GM23338 (cell line): ENCODE measurements around the gene RTEL1. TPM values are rescaled to one million over a fixed set of nuclear protein-coding genes. Genes with fewer than 3 reads are reported as not detected.

Source experiments
- ATAC-seq: fragments of 200-7000 bp; cut with Tn5 transposase; 3 replicates; pipeline ENCODE4 v1.9.1; 2020
- DNase-seq: peaks from one replicate; pipeline ENCODE4 v3.0.0-alpha.2; 2015; ENCODE audit warnings: low spot score
- H2AFZ ChIP-seq: fragments of 200-600 bp; sonication (generic); 2 replicates; pipeline ENCODE4 v1.8.0; 2016; ENCODE audit warnings: antibody characterized with exemption, mild to moderate bottlenecking, moderate library complexity
- H3F3A ChIP-seq: fragments of 200-600 bp; sonication (generic); replicated peaks from 2 replicates; pipeline ENCODE4 v1.8.0; 2017; ENCODE audit warnings: antibody characterized with exemption, mixed run types, low read depth
- H3K27ac ChIP-seq: fragments of 200-600 bp; sonication (generic); 2 replicates; pipeline ENCODE4 v1.6.1; 2016; ENCODE audit warnings: low read depth
- H3K27me3 ChIP-seq: fragments of 200-600 bp; sonication (generic); 2 replicates; pipeline ENCODE4 v1.8.0; 2016; ENCODE audit warnings: mild to moderate bottlenecking, mixed run types, moderate library complexity; ENCODE audit not compliant: insufficient read depth
- H3K36me3 ChIP-seq: fragments of 200-600 bp; sonication (generic); 2 replicates; pipeline ENCODE4 v1.8.0; 2016; ENCODE audit warnings: mild to moderate bottlenecking; ENCODE audit not compliant: insufficient read depth
- H3K4me1 ChIP-seq: fragments of 200-600 bp; sonication (generic); 2 replicates; pipeline ENCODE4 v1.8.0; 2016; ENCODE audit warnings: mild to moderate bottlenecking, moderate library complexity; ENCODE audit not compliant: insufficient read depth
- H3K4me2 ChIP-seq: fragments of 200-600 bp; sonication (generic); 2 replicates; pipeline ENCODE4 v1.7.1; 2017; ENCODE audit warnings: mixed run types
- H3K4me3 ChIP-seq: fragments of 200-600 bp; sonication (generic); 2 replicates; pipeline ENCODE4 v1.6.1; 2016; ENCODE audit warnings: mixed run types
- H3K79me2 ChIP-seq: fragments of 200-600 bp; sonication (generic); replicated peaks from 2 replicates; pipeline ENCODE4 v1.8.0; 2017; ENCODE audit warnings: mild to moderate bottlenecking; ENCODE audit not compliant: insufficient read depth
- H3K9me2 ChIP-seq: fragments of 200-600 bp; sonication (generic); 2 replicates; pipeline ENCODE4 v1.8.0; 2017; ENCODE audit not compliant: insufficient read depth
- H4K20me1 ChIP-seq: fragments of 200-600 bp; sonication (generic); replicated peaks from 2 replicates; pipeline ENCODE4 v1.8.0; 2017; ENCODE audit warnings: mild to moderate bottlenecking; ENCODE audit not compliant: insufficient read depth
- H3K27ac Mint-ChIP-seq: 2 replicates; pipeline ENCODE4 v1.8.0; 2020; ENCODE audit warnings: inconsistent platforms, mild to moderate bottlenecking, moderate library complexity, mixed read lengths
- H3K27me3 Mint-ChIP-seq: 3 replicates; pipeline ENCODE4 v1.8.0; 2022; ENCODE audit warnings: low read depth, mild to moderate bottlenecking, moderate library complexity, mixed read lengths, inconsistent platforms; ENCODE audit not compliant: insufficient read depth, poor library complexity
- H3K36me3 Mint-ChIP-seq: 3 replicates; pipeline ENCODE4 v1.8.0; 2021; ENCODE audit warnings: low read depth, mild to moderate bottlenecking, inconsistent platforms, moderate library complexity, mixed read lengths
- H3K4me1 Mint-ChIP-seq: 3 replicates; pipeline ENCODE4 v1.8.0; 2020; ENCODE audit warnings: mild to moderate bottlenecking, inconsistent platforms, mixed read lengths
- H3K4me3 Mint-ChIP-seq: 3 replicates; pipeline ENCODE4 v1.8.0; 2021; ENCODE audit warnings: moderate library complexity, mild to moderate bottlenecking, inconsistent platforms, mixed read lengths
- H3K9me3 Mint-ChIP-seq: 3 replicates; pipeline ENCODE4 v1.8.0; 2020; ENCODE audit warnings: moderate library complexity, mild to moderate bottlenecking, inconsistent platforms, mixed read lengths
- CREB1 ChIP-seq: fragments of 250-450 bp; sonication (Bioruptor Pico); IDR thresholded peaks from 2 replicates; pipeline ENCODE4 v1.5.0; 2020; ENCODE audit warnings: low read depth, mild to moderate bottlenecking, moderate library complexity
- CTCF ChIP-seq, 2 experiments: fragments of 200-600 bp in 1 of 2; sonication (generic) in 1 of 2; conservative IDR thresholded peaks; 2 replicates each; pipeline versions ENCODE4 v1.5.1 to v1.6.1; 2016 to 2017; ENCODE audit warnings: antibody characterized with exemption in 2 of 2, low read depth in 2 of 2, mild to moderate bottlenecking in 2 of 2, moderate library complexity in 1 of 2
- EZH2 ChIP-seq: fragments of 200-600 bp; sonication (generic); IDR thresholded peaks from one replicate; pipeline ENCODE4 v1.8.0; 2017; ENCODE audit warnings: antibody characterized with exemption, mild to moderate bottlenecking, low read depth; ENCODE audit not compliant: unreplicated experiment
- EZH2phosphoT487 ChIP-seq: fragments of 200-600 bp; sonication (generic); IDR thresholded peaks from one replicate; pipeline ENCODE4 v1.8.1; 2018; ENCODE audit warnings: antibody characterized with exemption; ENCODE audit not compliant: unreplicated experiment
- JUNB ChIP-seq: IDR thresholded peaks from one replicate; pipeline ENCODE4 v1.6.1; 2016; ENCODE audit warnings: antibody characterized with exemption; ENCODE audit not compliant: unreplicated experiment
- REST ChIP-seq: IDR thresholded peaks from one replicate; pipeline ENCODE4 v1.6.1; 2018; ENCODE audit warnings: antibody characterized with exemption; ENCODE audit not compliant: unreplicated experiment
- STAT1 ChIP-seq: IDR thresholded peaks from one replicate; pipeline ENCODE4 v1.6.1; 2016; ENCODE audit warnings: antibody characterized with exemption; ENCODE audit not compliant: unreplicated experiment
- ZNF331 ChIP-seq: fragments of 250-450 bp; sonication (Bioruptor Pico); IDR thresholded peaks from 2 replicates; pipeline ENCODE4 v1.5.0; 2020; ENCODE audit warnings: low read depth, mild to moderate bottlenecking, moderate library complexity
- ZNF462 ChIP-seq: fragments of 250-450 bp; sonication (Bioruptor Pico); IDR thresholded peaks from 2 replicates; pipeline ENCODE4 v1.5.0; 2020; ENCODE audit warnings: mild to moderate bottlenecking, moderate library complexity
- polyA plus RNA-seq: library from polyadenylated mRNA; unstranded; fragments of >200 nt; fragmentation: Nextera tagmentation; extraction: Ambion mirVana; gene quantifications from 2 replicates; pipeline ENCODE4 v1.2.1, GENCODE V29; 2016
- total RNA-seq: library from RNA; depleted of rRNA; stranded (reverse); fragments of >200 nt; shearing (Covaris generic); gene quantifications from 2 replicates; pipeline ENCODE4 v1.2.3, GENCODE V29; 2014

RTEL1 gene
- total and polyA plus RNA-seq, 2 experiments from 2014 or later: 14.2 to 34.5 TPM

GRCh38 chr20:63661108-63661507 lies 3.0 kb downstream of the RTEL1 start:
- no peak for ATAC-seq
- Histone ChIP-seq H4K20me1 (no peaks in the 10 kb centered on the region; the same call in 1 of the 2 replicates), H3K79me2 (peaks cover 8% of the 10 kb centered on the region), H3K4me1 (peaks cover 7% of the 10 kb centered on the region; the same call in 1 of the 2 replicates), H2AFZ (no peak overlapping the region), H3K36me3 (no peaks in the 10 kb centered on the region), H3K27me3 (no peaks in the 10 kb centered on the region), H3K9me2 (no peaks in the 10 kb centered on the region), H3K4me3 (no peak overlapping the region), H3K27ac (no peak overlapping the region), H3F3A (peaks cover 4% of the 10 kb centered on the region; the same call in 1 of the 2 replicates), H3K4me2 (no peak overlapping the region)
- Mint-ChIP-seq H3K4me3 (no peak overlapping the region), H3K27ac (no peak overlapping the region), H3K4me1 (peaks cover 24% of the 10 kb centered on the region), H3K27me3 (peaks cover 13% of the 10 kb centered on the region), H3K9me3 (no peaks in the 10 kb centered on the region), H3K36me3 (peaks cover 34% of the 10 kb centered on the region)
- TF ChIP-seq EZH2phosphoT487 (no peak), JUNB (no peak), EZH2 (no peak), CREB1 (no peak), STAT1 (no peak), REST (no peak)
- no peak for DNase-seq

GRCh38 chr20:63661959-63662812 lies 4.1 kb downstream of the RTEL1 start:
- ATAC-seq: no peak
- Histone ChIP-seq H3K9me2 (no peaks in the 10 kb centered on the region), H3K27ac (no peak overlapping the region), H3K27me3 (no peaks in the 10 kb centered on the region), H3K4me1 (0 out of 2 replicates have a peak, but pooled peaks cover 7% of the 10 kb centered on the region), H3K79me2 (peaks cover 8% of the 10 kb centered on the region), H2AFZ (no peak overlapping the region), H3K4me2 (no peak overlapping the region), H3K36me3 (no peaks in the 10 kb centered on the region), H3F3A (peaks cover 4% of the 10 kb centered on the region; the same call in 1 of the 2 replicates), H3K4me3 (no peak overlapping the region), H4K20me1 (no peaks in the 10 kb centered on the region; the same call in 1 of the 2 replicates)
- Mint-ChIP-seq H3K36me3 (peaks cover 42% of the 10 kb centered on the region), H3K27me3 (peaks cover 13% of the 10 kb centered on the region), H3K4me3 (no peak overlapping the region), H3K4me1 (peaks cover 22% of the 10 kb centered on the region), H3K27ac (no peak overlapping the region), H3K9me3 (no peaks in the 10 kb centered on the region)
- DNase-seq: no peak
- TF ChIP-seq ZNF331 (CRISPR knock-in tag) (no peak), CTCF (conservative IDR thresholded peaks at IDR 0.05; ENCODE audit: low read depth in 2 of 2) (no peak), ZNF462 (no peak)
